Stimulated activated CD8-positive, alpha-beta memory T cell treated with anti-CD3 and anti-CD28 coated beads, Interleukin-12 subunit alpha, Interleukin-12 subunit beta, amount 100 ng/mL, for 24 hours (primary cell): ENCODE results near the gene C4BPB.
A peak's percentile ranks its signal among the peaks of the same experiment; 100 is the strongest.
"Not testable (repeated sequence)": the region's sequence is repeated elsewhere in the genome, so short reads cannot be mapped to it uniquely, and the experiment has no call there.

ENCODE experiments used
- DNase-seq: peaks from one replicate; pipeline ENCODE4 v3.0.0-alpha.2; 2020; ENCODE audit errors: extremely low read depth

C4BPB gene, protein sequence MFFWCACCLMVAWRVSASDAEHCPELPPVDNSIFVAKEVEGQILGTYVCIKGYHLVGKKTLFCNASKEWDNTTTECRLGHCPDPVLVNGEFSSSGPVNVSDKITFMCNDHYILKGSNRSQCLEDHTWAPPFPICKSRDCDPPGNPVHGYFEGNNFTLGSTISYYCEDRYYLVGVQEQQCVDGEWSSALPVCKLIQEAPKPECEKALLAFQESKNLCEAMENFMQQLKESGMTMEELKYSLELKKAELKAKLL

GRCh38 chr1:207088701-207089626, at the start of gene C4BPB:
C4BPB (plus strand) TSS chr1:207088860; CDS start chr1:207089532, 672 bp downstream.
- DNase-seq, result no peak

DNA sequence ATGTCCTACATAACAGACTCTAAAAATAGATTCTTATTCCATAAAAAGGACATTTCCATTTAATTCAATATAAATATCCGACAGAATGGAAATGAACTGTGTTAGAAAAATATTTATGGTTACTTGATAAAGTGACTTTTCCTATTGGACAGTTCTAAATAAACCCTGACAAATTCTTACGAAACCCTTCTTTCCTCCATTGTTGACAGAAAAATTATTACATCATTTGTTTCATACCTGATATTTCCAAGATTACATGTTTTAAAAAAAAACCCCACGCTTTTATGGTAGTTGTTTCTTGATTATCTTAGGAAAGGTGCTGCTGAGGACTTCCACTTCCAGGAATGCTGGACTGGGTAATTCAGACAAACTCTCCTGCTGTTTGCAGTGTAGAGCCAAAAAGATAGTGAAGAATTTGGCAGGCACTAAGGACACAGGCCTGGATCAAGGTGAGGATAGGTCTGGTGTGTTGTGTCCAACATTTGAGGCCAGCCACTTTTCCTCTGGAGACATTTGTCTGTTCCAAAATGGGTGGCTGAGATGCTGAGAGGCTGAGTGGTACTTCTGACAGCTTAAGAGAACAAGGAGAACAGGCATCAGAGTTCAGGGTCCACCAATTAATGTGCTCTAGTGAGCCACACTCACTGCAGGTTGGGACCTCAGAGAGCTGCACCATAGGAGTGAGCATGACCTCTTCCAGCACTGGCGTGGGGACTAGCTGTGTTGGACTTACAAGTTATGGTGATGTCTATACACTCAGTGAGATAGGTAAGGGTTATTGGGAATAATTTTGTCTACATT, 49.1 kb upstream of the C4BPB start:
- no peak for DNase-seq

DNA sequence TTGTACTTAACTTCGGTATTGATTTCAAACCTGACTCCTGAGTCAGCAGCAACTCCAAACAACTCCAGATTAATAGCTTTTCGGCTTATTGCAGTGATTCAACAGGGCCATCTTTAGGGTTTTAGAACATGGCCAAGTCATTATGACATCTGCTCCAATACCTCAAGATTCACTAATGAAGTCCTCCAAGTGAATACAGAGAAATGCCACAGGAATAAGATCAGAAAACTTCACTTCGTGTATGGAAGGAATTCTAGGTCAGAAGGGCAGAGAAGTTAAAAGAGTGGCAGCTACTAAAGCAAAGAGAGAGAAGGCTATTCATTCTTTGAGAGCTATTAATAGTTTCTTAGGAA, 48.5 kb upstream of the C4BPB start:
- no peak for DNase-seq

GRCh38 chr1:207041397-207041796, 47.3 kb upstream of the C4BPB start:
- DNase-seq, result not testable (repeated sequence)

GRCh38 chr1:207045453-207045852, 43.2 kb upstream of the C4BPB start:
- no peak for DNase-seq

DNA sequence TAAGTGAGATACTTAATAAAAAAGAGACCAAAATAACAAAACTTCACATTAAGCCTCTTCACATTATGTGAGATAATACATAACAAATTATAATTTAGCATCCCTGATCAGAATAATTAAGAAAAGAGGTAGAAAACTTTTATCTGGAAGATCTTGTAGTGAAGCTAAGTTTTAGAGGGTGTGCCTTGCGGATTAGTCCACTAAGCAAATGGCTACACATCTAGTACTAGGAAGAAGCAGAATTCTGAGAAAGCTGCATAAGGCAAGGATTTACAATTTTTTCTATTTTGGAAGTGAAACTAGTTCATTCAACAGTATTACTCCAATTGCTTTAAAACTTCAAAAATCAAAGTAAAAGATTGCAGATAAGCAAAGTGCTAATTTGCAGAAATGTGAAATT, 41.2 kb upstream of the C4BPB start:
- no peak for DNase-seq

- no peak for DNase-seq
These were observed 40.6 kb upstream of the C4BPB start for GRCh38 chr1:207048041-207048440.

DNA sequence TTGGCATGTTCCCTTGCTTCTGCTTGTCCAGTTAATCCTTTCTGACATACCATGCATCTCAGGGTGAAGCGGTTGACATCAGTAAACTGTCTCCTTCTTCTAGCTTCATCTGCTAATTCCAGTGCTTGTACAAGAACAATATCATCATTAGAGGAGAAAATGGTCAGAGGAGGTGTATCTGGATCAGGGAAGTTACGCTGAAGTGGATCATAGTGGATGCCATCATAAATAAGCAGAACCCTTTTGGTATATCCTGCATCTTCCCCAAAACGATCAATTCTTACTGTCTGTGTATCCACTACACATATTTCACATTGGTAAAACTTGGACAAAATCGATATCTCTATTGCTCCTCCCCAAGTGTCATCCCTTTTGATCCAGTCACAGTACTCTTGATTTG, 39.6 kb upstream of the C4BPB start:
- no peak for DNase-seq

DNA sequence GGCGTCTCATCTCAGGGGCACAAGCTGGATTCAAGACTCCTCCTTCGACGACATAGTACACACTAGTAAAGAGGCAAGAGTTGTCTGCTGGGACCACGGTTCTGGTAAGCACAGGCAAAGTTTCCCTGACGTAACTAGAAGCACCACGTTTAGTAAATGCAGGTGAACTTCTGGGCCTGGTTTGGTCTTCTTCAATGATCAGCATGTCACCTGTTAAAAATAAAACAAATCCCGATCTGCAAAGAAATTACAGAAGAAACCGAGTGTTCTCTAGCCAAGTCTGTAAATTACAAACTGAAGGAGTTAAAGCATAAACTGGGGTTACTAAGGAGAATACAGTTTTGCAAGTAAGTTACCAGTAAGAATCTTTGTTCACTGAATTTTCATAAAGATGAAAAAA, 39.1 kb upstream of the C4BPB start:
- no peak for DNase-seq

DNA sequence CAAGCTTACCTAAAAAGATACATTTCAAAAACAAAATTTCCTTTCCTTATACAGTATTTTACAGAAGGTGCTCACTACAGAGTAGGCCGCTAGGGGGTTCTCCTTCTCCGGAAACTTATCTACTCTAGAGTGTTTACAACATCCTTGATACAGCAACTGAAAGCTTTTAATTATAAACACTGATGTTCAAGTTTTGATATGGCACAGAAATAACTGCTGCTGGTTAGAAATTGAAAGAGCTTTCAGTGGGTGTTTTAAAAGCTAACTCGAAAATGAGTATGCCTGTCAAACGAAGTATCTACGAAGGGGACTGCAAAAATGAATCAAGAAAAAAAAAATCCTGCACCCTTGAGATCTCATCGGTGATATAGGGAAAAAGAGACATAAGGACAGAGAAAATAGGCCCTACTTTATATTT, 38.7 kb upstream of the C4BPB start:
- DNase-seq, result no peak

DNA sequence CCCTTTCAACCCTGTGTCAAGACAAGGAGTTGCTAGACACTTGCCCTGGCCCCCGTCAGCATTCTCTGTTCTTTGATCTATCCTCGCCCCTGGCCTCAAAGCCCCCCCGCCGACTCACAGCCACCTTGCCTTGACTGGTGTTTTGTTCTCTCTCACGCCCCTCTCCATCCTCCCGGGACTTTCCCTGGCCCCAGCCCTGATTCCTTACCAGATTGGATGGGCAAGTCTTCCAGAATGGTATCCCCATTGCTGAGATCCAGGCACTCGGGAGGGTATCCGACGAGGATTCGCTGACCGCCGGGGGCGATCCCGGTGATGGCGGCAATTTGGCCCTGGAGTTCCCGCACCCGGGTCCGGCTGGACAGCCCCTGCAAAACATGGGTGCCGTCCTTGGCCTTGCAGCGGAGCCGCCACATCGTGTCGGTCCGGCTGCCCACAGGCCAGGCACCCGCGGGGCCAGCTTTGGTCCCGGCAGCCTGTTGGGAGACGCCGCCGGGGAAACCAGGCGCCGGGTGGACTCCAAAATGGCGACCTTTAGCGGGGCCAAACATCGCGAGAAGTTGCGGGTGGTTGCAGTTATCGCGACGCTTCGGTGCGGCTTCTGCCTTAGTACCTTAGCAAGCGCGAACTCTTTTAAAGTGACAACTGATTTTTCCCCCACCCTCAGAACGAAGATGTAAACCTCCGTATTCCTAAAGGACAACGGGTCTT, 38.0 kb upstream of the C4BPB start:
- peak; percentile 69 for DNase-seq

DNA sequence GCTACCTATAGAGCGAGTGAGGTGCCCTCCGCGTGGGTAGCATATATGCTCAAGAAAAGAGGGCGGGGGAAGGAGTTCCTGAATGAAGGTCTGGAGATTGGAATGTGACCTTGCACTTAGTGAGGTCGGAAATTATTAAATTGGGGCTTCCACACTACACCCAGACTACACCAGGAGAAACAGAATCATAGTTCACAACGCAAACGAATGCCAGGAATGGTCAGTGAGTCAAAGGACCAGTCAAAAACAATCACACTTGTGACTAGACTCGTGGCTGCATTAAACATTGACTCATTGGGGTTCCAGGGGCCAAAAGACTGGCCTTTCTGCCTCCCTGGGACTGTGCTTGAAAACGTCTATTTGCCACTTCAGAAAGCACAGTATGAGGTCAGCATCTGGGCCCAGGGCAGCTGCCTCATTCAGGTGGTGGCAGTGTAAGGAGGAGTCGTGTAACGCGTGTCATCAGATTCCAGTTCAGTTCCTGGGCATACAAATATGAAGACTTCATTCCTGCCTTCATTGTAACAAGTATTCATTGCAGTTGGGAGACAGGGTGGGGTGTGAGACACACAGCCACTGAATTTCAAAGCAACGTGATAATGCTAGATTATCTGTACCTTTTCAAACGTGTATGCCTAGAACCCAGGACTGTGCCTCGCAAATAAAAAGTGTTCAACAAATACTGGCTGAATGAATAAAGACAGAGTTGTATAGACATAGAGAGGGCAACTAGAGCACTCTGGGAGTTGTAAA, 37.3 kb upstream of the C4BPB start, which contains the start of gene YOD1:
Gene YOD1 (minus strand): TSS at position 18 of the 753 bp plus-strand sequence. CDS start 178 bp downstream, outside the sequence.
- no peak for DNase-seq

- DNase-seq, result peak; percentile 87
These were observed 35.5 kb upstream of the C4BPB start, which contains the start of gene PFKFB2 for GRCh38 chr1:207052911-207053769. PFKFB2 (plus strand) TSS chr1:207053275; CDS start chr1:207054718, 1,443 bp downstream.

DNA sequence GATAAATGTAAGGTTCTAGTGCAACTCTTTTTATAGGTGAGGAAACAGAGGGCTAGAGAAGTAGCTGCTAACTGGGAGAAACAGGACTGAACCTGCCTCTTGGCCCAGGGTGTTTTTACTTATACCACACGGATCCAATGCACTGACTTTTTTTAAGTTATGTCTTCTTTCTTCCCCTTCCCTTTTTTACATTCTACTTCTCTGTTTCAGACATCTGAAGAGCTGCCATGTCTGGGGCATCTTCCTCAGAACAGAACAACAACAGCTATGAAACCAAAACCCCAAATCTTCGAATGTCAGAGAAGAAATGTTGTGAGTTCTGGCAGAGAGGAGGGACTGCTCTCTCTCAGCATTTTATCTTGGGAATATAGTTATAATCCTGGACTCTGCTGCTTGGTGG, 34.2 kb upstream of the C4BPB start:
- DNase-seq, result no peak

GRCh38 chr1:207055386-207056001, 33.2 kb upstream of the C4BPB start:
- DNase-seq, result no peak

- DNase-seq, result no peak
These were observed 32.0 kb upstream of the C4BPB start for GRCh38 chr1:207056673-207057072.

GRCh38 chr1:207058252-207058651, 30.4 kb upstream of the C4BPB start:
- no peak for DNase-seq

GRCh38 chr1:207058878-207059867, 29.5 kb upstream of the C4BPB start:
- DNase-seq, result no peak
